Neural progenitor cell (in vitro differentiated cells): ENCODE data around the gene MPND. TPM values are rescaled to one million over a fixed set of nuclear protein-coding genes. Genes with fewer than 3 reads are reported as not detected.

Experiments used
- DNase-seq: peaks from one replicate; pipeline ENCODE4 v3.0.0-alpha.2; 2016; ENCODE audit warnings: low spot score
- H2AFZ ChIP-seq: fragments of 200-600 bp; sonication (generic); replicated peaks from 2 replicates; pipeline ENCODE4 v1.6.1; 2016; ENCODE audit warnings: antibody characterized with exemption
- H3F3A ChIP-seq: fragments of 200-600 bp; sonication (generic); 2 replicates; pipeline ENCODE4 v1.6.1; 2016; ENCODE audit warnings: antibody characterized with exemption, low read depth
- H3K27ac ChIP-seq: fragments of 200-600 bp; sonication (generic); 2 replicates; pipeline ENCODE4 v1.5.1; 2016; ENCODE audit warnings: mild to moderate bottlenecking
- H3K27me3 ChIP-seq: fragments of 200-600 bp; sonication (generic); 2 replicates; pipeline ENCODE4 v1.6.1; 2016; ENCODE audit warnings: mild to moderate bottlenecking, moderate library complexity
- H3K36me3 ChIP-seq: fragments of 200-600 bp; sonication (generic); 2 replicates; pipeline ENCODE4 v1.5.1; 2016
- H3K4me1 ChIP-seq: fragments of 200-600 bp; sonication (generic); 2 replicates; pipeline ENCODE4 v1.6.1; 2016; ENCODE audit warnings: mixed run types
- H3K4me2 ChIP-seq: fragments of 200-600 bp; sonication (generic); 2 replicates; pipeline ENCODE4 v1.6.1; 2016
- H3K4me3 ChIP-seq: fragments of 200-600 bp; sonication (generic); 2 replicates; pipeline ENCODE4 v1.5.1; 2016
- H3K79me2 ChIP-seq: fragments of 200-600 bp; sonication (generic); 2 replicates; pipeline ENCODE4 v1.6.1; 2016; ENCODE audit warnings: low read depth
- H3K9ac ChIP-seq: fragments of 200-600 bp; sonication (generic); 2 replicates; pipeline ENCODE4 v1.6.1; 2016
- H3K9me3 ChIP-seq: fragments of 200-600 bp; sonication (generic); 2 replicates; pipeline ENCODE4 v1.5.1; 2016; ENCODE audit warnings: low read depth
- H4K20me1 ChIP-seq: fragments of 200-600 bp; sonication (generic); 2 replicates; pipeline ENCODE4 v1.6.1; 2016; ENCODE audit warnings: low read depth
- H3K27ac Mint-ChIP-seq: 3 replicates; pipeline ENCODE4 v1.8.0; 2021; ENCODE audit warnings: mixed read lengths
- H3K27me3 Mint-ChIP-seq: 2 replicates; pipeline ENCODE4 v1.8.0; 2022; ENCODE audit warnings: low read depth, mild to moderate bottlenecking, inconsistent platforms, moderate library complexity, mixed read lengths; ENCODE audit not compliant: insufficient read depth
- H3K36me3 Mint-ChIP-seq: 3 replicates; pipeline ENCODE4 v1.8.0; 2021; ENCODE audit warnings: mixed read lengths
- H3K4me1 Mint-ChIP-seq: 3 replicates; pipeline ENCODE4 v1.8.0; 2021; ENCODE audit warnings: mixed read lengths
- H3K4me3 Mint-ChIP-seq: 3 replicates; pipeline ENCODE4 v1.8.0; 2021; ENCODE audit warnings: mild to moderate bottlenecking, moderate library complexity, mixed read lengths
- H3K9me3 Mint-ChIP-seq: 3 replicates; pipeline ENCODE4 v1.8.0; 2020; ENCODE audit warnings: mixed read lengths
- CTCF ChIP-seq: fragments of 200-600 bp; sonication (generic); IDR thresholded peaks from 2 replicates; pipeline ENCODE4 v1.5.1; 2017; ENCODE audit warnings: antibody characterized with exemption, mild to moderate bottlenecking
- EZH2 ChIP-seq: fragments of 200-600 bp; sonication (generic); IDR thresholded peaks from 2 replicates; pipeline ENCODE4 v1.6.1; 2017; ENCODE audit warnings: antibody characterized with exemption, mild to moderate bottlenecking, moderate library complexity
- EZH2phosphoT487 ChIP-seq: fragments of 200-600 bp; sonication (generic); IDR thresholded peaks from 2 replicates; pipeline ENCODE4 v1.6.1; 2017; ENCODE audit warnings: antibody characterized with exemption
- total RNA-seq: library from RNA; depleted of rRNA; stranded (reverse); fragments of >200 nt; gene quantifications from 2 replicates; pipeline ENCODE4 v1.2.3, GENCODE V29; 2015; ENCODE audit warnings: low replicate concordance

The MPND gene
- total RNA-seq, 1 donor from 2014 or later = 10.6 TPM

- peaks cover under 1% of the 10 kb centered on the region for H4K20me1 ChIP-seq
- H3K27ac Mint-ChIP-seq = no peak overlapping the region
- no peaks in the 10 kb centered on the region for H3K27me3 ChIP-seq
- TF ChIP-seq EZH2phosphoT487 = no peak
- no peak for TF ChIP-seq EZH2
- TF ChIP-seq CTCF = no peak
- no peaks in the 10 kb centered on the region for H3K79me2 ChIP-seq
- peaks cover 9% of the 10 kb centered on the region for H3F3A ChIP-seq
- H2AFZ ChIP-seq = no peak overlapping the region
- no peaks in the 10 kb centered on the region for H3K4me1 ChIP-seq
- peaks cover 2% of the 10 kb centered on the region for H3K27me3 Mint-ChIP-seq
- H3K4me1 Mint-ChIP-seq = no peaks in the 10 kb centered on the region
- no peaks in the 10 kb centered on the region for H3K36me3 ChIP-seq
- H3K4me3 ChIP-seq = no peak overlapping the region
- no peaks in the 10 kb centered on the region for H3K9me3 ChIP-seq
- no peak for DNase-seq
- H3K9ac ChIP-seq = no peak overlapping the region
- H3K27ac ChIP-seq = no peak overlapping the region
- no peak overlapping the region for H3K4me2 ChIP-seq
- no peak overlapping the region for H3K4me3 Mint-ChIP-seq
- H3K9me3 Mint-ChIP-seq = no peaks in the 10 kb centered on the region
- H3K36me3 Mint-ChIP-seq = peaks cover 7% of the 10 kb centered on the region
Observed at GRCh38 chr19:4354282-4354681, 10.9 kb downstream of the MPND start.

- H3K27me3 Mint-ChIP-seq = peaks cover 2% of the 10 kb centered on the region
- no peaks in the 10 kb centered on the region for H3K9me3 Mint-ChIP-seq
- no peaks in the 10 kb centered on the region for H3K4me1 ChIP-seq
- H3K79me2 ChIP-seq = no peaks in the 10 kb centered on the region
- H3K27ac ChIP-seq = no peak overlapping the region
- no peak overlapping the region for H3K27ac Mint-ChIP-seq
- no peak overlapping the region for H3K4me3 ChIP-seq
- no peak overlapping the region for H2AFZ ChIP-seq
- no peak overlapping the region for H3K4me3 Mint-ChIP-seq
- no peak overlapping the region for H3K4me2 ChIP-seq
- DNase-seq = no peak
- no peaks in the 10 kb centered on the region for H3K27me3 ChIP-seq
- no peaks in the 10 kb centered on the region for H3K9me3 ChIP-seq
- H4K20me1 ChIP-seq = no peaks in the 10 kb centered on the region
- H3K36me3 ChIP-seq = no peaks in the 10 kb centered on the region
- TF ChIP-seq CTCF = no peak
- no peak for TF ChIP-seq EZH2
- TF ChIP-seq EZH2phosphoT487 = no peak
- no peaks in the 10 kb centered on the region for H3K4me1 Mint-ChIP-seq
- H3K9ac ChIP-seq = no peak overlapping the region
- peaks cover 5% of the 10 kb centered on the region for H3K36me3 Mint-ChIP-seq
- peaks cover 9% of the 10 kb centered on the region for H3F3A ChIP-seq
Observed at GRCh38 chr19:4354897-4355296, 11.5 kb downstream of the MPND start.

GRCh38 chr19:4357095-4357797, 13.9 kb downstream of the MPND start:
- Histone ChIP-seq H3F3A (peaks cover 25% of the 10 kb centered on the region), H3K27ac (no peak overlapping the region), H3K4me1 (peaks cover 7% of the 10 kb centered on the region), H2AFZ (no peak overlapping the region), H4K20me1 (peaks cover 9% of the 10 kb centered on the region), H3K27me3 (no peaks in the 10 kb centered on the region), H3K79me2 (no peaks in the 10 kb centered on the region), H3K9me3 (no peaks in the 10 kb centered on the region), H3K4me2 (no peak overlapping the region), H3K36me3 (no peaks in the 10 kb centered on the region), H3K4me3 (no peak overlapping the region), H3K9ac (no peak overlapping the region)
- H3K27ac Mint-ChIP-seq = no peak overlapping the region
- peaks cover 4% of the 10 kb centered on the region for H3K36me3 Mint-ChIP-seq
- DNase-seq = no peak
- H3K27me3 Mint-ChIP-seq = peaks cover 8% of the 10 kb centered on the region
- H3K9me3 Mint-ChIP-seq = no peaks in the 10 kb centered on the region
- TF ChIP-seq EZH2 (no peak), EZH2phosphoT487 (no peak), CTCF (no peak)
- H3K4me3 Mint-ChIP-seq = no peak overlapping the region
- peaks cover 6% of the 10 kb centered on the region for H3K4me1 Mint-ChIP-seq
